IPS-18a (cell line): Measurements from ENCODE around the gene RNF217.
"Not testable (repeated sequence)": the region's sequence is repeated elsewhere in the genome, so short reads cannot be mapped to it uniquely, and the experiment has no call there.

Experiments
- H3K27ac ChIP-seq: one replicate; pipeline ENCODE4 v1.5.1; 2013; ENCODE audit warnings: low read length
- H3K27me3 ChIP-seq: one replicate; pipeline ENCODE4 v1.6.1; 2013; ENCODE audit warnings: mild to moderate bottlenecking, low read length; ENCODE audit not compliant: control insufficient read depth, insufficient read depth
- H3K36me3 ChIP-seq: one replicate; pipeline ENCODE4 v1.6.1; 2013; ENCODE audit warnings: low read depth, low read length; ENCODE audit not compliant: control insufficient read depth
- H3K4me1 ChIP-seq: one replicate; pipeline ENCODE4 v1.6.1; 2013; ENCODE audit warnings: low read depth, low read length; ENCODE audit not compliant: control insufficient read depth
- H3K4me3 ChIP-seq: one replicate; pipeline ENCODE4 v1.5.1; 2013; ENCODE audit warnings: low read length
- H3K9ac ChIP-seq: one replicate; pipeline ENCODE4 v1.6.1; 2013; ENCODE audit warnings: mild to moderate bottlenecking, low read length, moderate library complexity
- H3K9me3 ChIP-seq: one replicate; pipeline ENCODE4 v1.6.1; 2013; ENCODE audit warnings: low read depth, low read length; ENCODE audit not compliant: control insufficient read depth

Gene RNF217

DNA sequence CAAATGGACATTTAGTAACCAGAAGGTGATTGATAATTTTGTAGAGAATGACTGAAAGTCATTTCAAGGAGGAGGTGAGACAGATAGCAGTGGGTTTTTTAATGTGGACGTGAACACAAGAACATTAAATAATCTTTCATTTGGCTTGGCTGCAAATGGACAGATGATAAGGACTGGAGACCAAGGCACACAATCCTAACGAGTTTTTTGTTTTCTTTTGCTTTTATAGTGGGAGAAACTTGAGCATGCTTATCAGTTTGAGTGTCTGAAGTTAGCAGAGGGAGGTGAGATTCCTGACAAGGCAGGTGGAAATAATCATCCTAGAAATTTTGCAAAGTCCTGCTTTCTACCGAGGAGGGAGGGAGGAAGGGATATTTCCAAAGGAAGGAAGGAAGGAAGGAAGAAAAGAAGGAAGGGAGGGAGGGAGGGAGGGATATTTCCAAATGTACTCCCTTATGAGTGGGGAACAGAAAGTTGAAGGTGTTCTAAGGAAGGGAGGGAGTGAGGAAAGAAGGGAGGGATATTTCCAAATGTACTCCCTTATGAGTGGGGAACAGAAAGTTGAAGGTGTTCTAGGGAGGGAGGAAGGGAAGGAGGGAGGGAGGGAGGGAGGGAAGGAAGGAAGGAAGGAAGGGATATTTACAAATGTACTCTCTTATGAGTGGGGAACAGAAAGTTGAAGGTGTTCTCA lies 63.1 kb downstream of the RNF217 start:
- Histone ChIP-seq H3K36me3 (no peaks in the 10 kb centered on the region), H3K9ac (no peak overlapping the region), H3K4me1 (peaks cover 3% of the 10 kb centered on the region), H3K27me3 (no peaks in the 10 kb centered on the region), H3K4me3 (no peak overlapping the region), H3K27ac (no peak overlapping the region), H3K9me3 (no peaks in the 10 kb centered on the region)

- Histone ChIP-seq H3K9ac (no peak overlapping the region), H3K4me1 (no peaks in the 10 kb centered on the region), H3K27me3 (no peaks in the 10 kb centered on the region), H3K4me3 (no peak overlapping the region), H3K27ac (no peak overlapping the region), H3K36me3 (no peaks in the 10 kb centered on the region), H3K9me3 (no peaks in the 10 kb centered on the region)
Measured at GRCh38 chr6:125027287-125027686, 65.0 kb downstream of the RNF217 start.

DNA sequence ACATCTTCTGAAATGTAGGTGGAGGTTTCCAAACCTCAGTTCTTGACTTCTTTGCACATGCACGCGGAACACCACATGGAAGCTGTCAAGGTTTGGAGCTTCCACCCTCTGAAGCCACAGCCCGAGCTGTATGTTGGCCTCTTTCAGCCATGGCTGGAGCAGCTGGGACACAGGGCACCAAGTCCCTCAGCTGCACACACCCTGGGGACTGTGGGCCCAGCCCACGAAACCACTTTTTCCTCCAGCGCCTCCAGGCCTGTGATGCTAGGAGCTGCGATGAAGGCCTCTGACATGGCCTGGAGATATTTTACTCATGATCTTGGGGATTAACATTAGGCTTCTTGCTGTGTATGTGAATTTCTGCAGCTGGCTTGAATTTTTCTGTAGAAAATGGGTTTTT lies 68.7 kb downstream of the RNF217 start:
- Histone ChIP-seq H3K36me3 (no peaks in the 10 kb centered on the region), H3K9ac (no peak overlapping the region), H3K27me3 (no peaks in the 10 kb centered on the region), H3K9me3 (no peaks in the 10 kb centered on the region), H3K27ac (no peak overlapping the region), H3K4me1 (no peaks in the 10 kb centered on the region), H3K4me3 (no peak overlapping the region)

GRCh38 chr6:125031385-125031784 lies 69.1 kb downstream of the RNF217 start:
- H3K4me3 ChIP-seq, result no peak overlapping the region
- no peaks in the 10 kb centered on the region for H3K36me3 ChIP-seq
- no peak overlapping the region for H3K27ac ChIP-seq

DNA sequence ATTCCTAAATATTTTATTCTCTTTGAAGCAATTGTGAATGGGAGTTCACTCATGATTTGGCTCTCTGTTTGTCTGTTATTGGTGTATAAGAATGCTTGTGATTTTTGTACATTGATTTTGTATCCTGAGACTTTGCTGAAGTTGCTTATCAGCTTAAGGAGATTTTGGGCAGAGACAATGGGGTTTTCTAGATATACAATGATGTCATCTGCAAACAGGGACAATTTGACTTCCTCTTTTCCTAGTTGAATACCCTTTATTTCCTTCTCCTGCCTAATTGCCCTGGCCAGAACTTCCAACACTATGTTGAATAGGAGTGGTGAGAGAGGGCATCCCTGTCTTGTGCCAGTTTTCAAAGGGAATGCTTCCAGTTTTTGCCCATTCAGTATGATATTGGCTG lies 72.7 kb downstream of the RNF217 start:
- H3K27ac ChIP-seq, H3K27me3 ChIP-seq, H3K9me3 ChIP-seq, H3K4me3 ChIP-seq, H3K4me1 ChIP-seq, H3K9ac ChIP-seq, H3K36me3 ChIP-seq: not testable (repeated sequence)

More at GRCh38 chr6:125031385-125031784, 69.1 kb downstream of the RNF217 start:
- Histone ChIP-seq H3K9me3 (no peaks in the 10 kb centered on the region), H3K4me1 (no peaks in the 10 kb centered on the region), H3K9ac (no peak overlapping the region), H3K27me3 (no peaks in the 10 kb centered on the region)

DNA sequence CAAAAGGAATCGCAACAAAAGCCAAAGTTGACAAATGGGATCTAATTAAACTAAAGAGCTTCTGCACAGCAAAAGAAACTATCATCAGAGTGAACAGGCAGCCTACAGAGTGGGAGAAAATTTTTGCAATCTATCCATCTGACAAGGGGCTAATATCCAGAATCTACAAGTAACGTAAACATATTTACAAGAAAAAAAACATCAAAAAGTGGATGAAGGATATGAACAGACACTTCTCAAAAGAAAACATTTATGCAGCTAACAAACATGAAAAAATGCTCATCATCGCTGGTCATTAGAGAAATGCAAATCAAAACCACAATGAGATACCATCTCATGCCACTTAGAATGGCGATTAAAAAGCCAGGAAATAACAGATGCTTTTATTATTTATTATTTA lies 74.2 kb downstream of the RNF217 start:
- not testable (repeated sequence) for H3K4me1 ChIP-seq, H3K9me3 ChIP-seq, H3K36me3 ChIP-seq, H3K27ac ChIP-seq, H3K27me3 ChIP-seq, H3K9ac ChIP-seq, H3K4me3 ChIP-seq

DNA sequence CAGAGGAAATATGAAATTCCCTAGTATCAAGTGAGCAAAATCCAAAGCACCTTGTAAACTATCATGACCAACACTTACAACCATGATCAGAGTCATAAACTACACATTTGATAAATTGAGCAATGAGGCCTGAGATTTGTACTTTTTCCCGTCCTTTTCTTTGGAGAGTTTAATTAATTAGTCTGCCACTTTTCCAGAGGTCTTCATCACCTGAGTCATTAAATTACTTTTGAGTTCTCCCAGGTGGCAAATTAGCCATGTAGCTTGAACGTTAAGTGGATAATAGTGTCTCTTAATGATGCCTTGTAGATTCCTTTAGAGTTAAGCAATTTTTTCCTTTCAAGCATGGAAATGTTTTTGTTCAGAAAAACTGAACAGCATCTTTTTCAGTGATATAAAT lies 75.6 kb downstream of the RNF217 start:
- no peak overlapping the region for H3K27ac ChIP-seq
- H3K9ac ChIP-seq, result no peak overlapping the region
- H3K27me3 ChIP-seq, result no peaks in the 10 kb centered on the region
- H3K4me1 ChIP-seq, result no peaks in the 10 kb centered on the region
- no peak overlapping the region for H3K4me3 ChIP-seq
- H3K9me3 ChIP-seq, result no peaks in the 10 kb centered on the region
- H3K36me3 ChIP-seq, result no peaks in the 10 kb centered on the region

DNA sequence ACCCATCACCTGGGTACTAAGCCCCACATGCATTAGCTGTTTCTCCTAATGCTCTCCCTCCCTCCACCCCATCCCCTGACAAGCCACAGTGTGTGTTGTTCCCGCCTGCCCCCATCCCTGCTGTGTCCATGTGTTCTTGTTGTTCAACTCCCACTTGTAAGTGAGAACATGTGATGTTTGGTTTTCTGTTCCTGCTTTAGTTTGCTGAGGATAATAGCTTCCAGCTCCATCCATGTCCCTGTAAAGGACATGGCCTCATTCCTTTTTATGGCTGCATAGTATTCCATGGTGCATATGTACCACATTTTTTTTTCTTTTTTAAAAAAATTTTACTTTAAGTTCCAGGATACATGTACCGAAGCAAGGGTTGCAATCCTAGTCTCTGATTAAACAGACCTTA lies 76.7 kb downstream of the RNF217 start:
- Histone ChIP-seq H3K9me3 (no peaks in the 10 kb centered on the region), H3K36me3 (no peaks in the 10 kb centered on the region), H3K27me3 (no peaks in the 10 kb centered on the region), H3K9ac (no peak overlapping the region), H3K4me3 (no peak overlapping the region), H3K27ac (no peak overlapping the region), H3K4me1 (no peaks in the 10 kb centered on the region)

DNA sequence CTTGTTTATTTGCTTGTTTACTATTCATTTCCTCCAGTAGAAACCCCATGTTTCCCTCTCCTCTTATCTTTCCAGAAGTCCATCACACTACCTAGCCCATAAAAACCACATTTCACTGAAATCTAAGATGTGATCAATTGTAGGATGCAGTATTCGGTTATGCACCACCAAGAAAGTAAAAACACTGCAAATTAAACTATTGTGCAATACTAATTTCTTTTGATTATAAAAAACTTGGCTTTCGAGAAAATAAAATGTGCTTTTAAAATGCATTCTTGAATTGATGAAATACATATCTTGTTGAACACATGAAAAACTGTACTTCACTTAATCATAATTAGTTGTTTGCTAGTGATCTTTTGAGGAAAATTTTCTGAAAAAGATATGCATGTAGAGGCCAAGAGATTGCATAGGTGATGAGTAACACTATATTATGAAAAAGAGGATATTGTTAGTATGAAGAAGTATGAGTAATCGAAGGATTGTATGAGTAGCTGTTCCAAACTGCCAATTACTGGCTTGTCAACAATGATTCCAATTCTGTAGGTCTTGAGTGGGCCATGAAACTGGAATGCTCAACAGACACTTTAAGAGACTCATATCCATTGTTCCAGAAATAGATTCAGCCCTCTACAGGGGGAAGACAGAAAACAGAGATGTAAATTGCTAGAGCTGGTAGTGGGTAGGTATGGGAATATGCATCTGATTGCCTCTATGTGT lies 79.7 kb downstream of the RNF217 start:
- Histone ChIP-seq H3K4me1 (peaks cover 9% of the 10 kb centered on the region), H3K9ac (no peak overlapping the region), H3K27me3 (no peaks in the 10 kb centered on the region), H3K9me3 (no peaks in the 10 kb centered on the region), H3K36me3 (no peaks in the 10 kb centered on the region), H3K27ac (no peak overlapping the region), H3K4me3 (no peak overlapping the region)

DNA sequence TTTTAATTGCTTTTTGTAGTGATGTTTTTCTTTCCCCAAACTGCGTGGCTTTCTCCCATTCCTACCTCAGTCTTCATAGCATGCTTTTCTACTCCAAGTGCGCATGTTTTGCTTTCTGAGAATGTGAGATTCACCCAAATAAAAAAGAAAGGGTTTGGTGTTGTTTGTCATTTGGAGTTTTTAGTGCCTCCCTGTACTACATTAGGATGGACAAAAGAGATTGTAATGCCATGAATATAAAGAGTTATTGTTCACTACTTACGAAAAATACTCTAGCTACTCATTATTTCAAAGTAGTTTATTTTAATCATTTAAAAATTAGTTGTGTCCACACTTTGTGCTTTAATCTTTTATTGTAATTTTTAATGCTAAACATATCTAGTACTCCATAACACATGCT lies 81.8 kb downstream of the RNF217 start:
- Histone ChIP-seq H3K27ac (no peak overlapping the region), H3K9ac (no peak overlapping the region), H3K4me1 (peaks cover 9% of the 10 kb centered on the region), H3K27me3 (no peaks in the 10 kb centered on the region), H3K4me3 (no peak overlapping the region), H3K36me3 (no peaks in the 10 kb centered on the region), H3K9me3 (no peaks in the 10 kb centered on the region)

DNA sequence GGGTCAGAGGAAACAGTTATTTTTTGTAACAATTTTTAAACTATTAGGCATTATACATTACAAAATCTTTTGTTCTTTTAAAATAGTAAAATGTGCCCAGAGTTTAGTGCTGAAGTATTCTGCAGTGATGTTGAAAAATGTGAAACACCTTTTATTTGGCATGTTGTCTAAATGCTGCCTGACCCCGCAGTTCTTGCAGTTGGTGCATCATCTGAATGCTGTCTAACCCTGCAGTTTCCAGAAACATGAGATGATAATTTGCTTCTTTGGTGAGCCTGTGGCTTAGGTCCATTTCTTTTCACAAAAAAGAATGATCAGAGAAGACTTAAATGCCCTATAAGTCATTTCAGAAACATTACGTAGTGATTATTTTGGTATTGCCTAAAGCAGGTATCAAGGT lies 82.4 kb downstream of the RNF217 start:
- Histone ChIP-seq H3K27me3 (no peaks in the 10 kb centered on the region), H3K9me3 (no peaks in the 10 kb centered on the region), H3K4me3 (no peak overlapping the region), H3K27ac (no peak overlapping the region), H3K36me3 (no peaks in the 10 kb centered on the region), H3K4me1 (peaks cover 9% of the 10 kb centered on the region), H3K9ac (no peak overlapping the region)
